GM19467 (cell line): ENCODE data around the gene FGGY.
"Not testable (repeated sequence)": the region's sequence is repeated elsewhere in the genome, so short reads cannot be mapped to it uniquely, and the experiment has no call there.

ENCODE experiments used
- ATAC-seq: cut with Tn5 transposase; IDR thresholded peaks from one replicate; pipeline ENCODE4 v1.9.1; 2021; ENCODE audit warnings: mild to moderate bottlenecking, moderate library complexity; ENCODE audit not compliant: unreplicated experiment

The FGGY gene, protein sequence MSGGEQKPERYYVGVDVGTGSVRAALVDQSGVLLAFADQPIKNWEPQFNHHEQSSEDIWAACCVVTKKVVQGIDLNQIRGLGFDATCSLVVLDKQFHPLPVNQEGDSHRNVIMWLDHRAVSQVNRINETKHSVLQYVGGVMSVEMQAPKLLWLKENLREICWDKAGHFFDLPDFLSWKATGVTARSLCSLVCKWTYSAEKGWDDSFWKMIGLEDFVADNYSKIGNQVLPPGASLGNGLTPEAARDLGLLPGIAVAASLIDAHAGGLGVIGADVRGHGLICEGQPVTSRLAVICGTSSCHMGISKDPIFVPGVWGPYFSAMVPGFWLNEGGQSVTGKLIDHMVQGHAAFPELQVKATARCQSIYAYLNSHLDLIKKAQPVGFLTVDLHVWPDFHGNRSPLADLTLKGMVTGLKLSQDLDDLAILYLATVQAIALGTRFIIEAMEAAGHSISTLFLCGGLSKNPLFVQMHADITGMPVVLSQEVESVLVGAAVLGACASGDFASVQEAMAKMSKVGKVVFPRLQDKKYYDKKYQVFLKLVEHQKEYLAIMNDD

DNA sequence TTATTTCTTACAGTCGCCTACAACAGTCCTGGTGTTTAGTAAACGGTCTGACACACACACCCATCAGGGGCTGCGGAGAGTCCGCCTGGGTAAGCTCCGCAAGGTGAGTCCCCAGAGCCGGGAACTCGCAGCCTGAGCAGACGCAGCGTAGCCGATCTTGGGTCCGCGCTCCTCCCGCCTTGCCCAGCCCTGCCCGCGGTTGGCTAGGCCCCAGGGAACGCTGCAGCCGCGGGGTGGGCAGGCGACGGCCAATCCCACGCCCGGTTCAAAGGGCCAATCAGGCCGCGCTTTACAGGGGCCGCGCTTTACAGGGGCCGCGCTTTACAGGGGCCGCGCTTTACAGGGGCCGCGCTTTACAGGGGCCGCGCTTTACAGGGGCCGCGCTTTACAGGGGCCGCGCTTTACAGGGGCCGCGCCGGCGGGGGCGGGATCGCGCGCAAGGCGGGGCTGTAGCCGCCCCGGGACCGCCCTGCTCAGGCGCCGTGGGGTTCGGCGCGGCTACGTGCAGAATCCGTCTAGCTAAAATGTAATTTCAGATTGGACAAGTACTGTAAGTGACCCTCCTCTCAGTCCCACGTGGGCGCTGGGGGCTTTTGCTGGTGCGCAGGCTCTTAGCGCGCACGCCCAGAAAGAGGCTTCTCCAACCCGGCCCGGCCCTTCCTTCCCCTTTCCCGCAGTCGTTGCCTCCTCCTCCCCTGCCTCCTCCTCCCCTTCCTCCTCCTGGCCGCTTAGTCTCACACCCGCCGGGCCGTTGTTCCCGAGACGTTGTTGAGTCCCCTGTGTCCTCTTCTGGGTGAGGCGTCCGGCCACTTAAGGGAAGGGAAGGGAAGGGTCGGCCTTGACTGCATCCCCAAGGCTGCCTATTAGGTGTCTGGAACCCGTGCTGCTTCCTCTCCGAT, at the start of gene FGGY:
Gene FGGY (plus strand): TSS at position 737 of the 899 bp plus-strand sequence. CDS start 24,456 bp downstream, outside the sequence.
- ATAC-seq: peak; percentile 93

DNA sequence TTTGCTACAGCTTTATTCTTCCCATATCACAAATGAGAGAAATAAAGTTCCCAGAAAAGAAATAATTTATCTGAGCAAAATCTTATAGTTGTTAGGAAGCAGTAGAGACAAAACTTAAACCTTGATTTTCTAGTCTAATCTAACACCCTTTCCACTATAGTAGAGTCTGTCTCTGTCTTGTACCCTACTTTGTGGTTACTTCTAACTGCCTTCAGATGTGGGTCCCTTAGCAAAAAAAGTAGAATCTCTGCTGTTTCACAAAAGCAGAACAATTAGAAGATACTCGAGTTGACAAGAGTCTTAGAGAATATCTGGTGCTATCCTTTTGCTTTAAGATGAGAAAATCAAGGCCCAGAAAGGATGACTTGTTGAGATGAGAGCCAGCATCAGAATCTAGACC, 48.1 kb upstream of the FGGY start:
- no peak for ATAC-seq

DNA sequence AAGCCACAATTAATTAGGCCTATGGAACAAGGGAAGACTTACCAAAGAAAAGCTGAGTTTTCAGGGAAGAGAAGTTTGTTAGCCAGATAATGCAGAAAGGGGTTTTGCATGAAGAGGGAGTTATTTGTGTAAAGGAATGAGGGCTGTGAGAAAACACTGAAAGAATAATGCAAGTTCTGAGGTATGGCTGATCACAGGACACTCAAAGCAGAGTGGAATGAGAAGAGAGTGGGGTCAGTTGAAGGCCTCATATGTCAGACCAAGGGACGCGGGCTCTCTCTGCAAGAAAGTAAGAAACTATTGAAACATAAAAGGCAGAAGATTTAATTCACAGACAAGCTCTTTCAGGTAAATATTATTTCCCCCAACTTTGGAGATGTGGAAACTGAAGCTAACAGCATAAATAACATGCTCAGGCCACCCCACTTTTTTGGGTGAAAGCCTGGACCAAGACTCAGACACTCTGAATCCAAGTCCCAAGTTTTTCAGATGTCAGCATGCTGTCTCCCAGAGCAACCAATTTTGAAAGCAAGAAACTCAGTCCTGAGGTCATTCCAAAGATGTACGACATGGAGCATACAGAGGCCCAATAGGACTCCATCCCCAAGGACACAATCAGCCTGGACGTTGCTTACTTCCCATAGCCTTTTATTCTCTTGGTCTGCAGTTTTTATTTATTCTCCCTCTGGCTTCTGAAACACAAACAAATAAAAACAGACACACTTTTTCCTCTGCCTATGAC, 47.3 kb upstream of the FGGY start:
- no peak for ATAC-seq

- ATAC-seq: not testable (repeated sequence)
These were observed 45.8 kb upstream of the FGGY start for GRCh38 chr1:59251061-59251460.

- not testable (repeated sequence) for ATAC-seq
These were observed 40.5 kb upstream of the FGGY start for GRCh38 chr1:59256429-59256828.

DNA sequence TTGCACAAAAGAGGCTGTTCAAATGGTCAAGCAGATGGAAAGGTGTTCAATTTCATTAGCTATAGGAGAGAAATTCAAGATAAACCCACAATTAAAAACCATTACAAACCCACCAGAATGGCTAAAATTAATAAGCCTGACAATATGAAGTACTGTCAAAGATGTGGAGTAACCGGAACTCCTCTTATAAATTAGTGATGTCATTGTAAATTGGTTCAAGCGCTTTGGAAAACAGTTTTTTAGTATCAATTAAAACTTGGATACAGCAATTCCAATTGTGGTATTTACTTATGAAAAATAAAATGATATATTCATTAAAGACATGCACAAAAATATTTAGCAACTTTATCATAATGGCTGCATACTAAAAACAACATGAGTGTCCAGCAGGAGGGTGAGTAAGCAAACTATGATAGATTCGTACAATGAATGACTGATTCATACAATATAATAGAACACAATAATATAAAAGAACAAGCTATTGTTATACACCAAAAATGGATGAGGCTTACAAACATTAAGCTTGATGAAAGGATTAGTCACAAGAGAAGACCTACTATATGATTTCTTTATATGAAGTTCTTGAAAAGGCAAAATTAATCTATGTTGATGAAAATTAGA, 38.4 kb upstream of the FGGY start:
- ATAC-seq: no peak

DNA sequence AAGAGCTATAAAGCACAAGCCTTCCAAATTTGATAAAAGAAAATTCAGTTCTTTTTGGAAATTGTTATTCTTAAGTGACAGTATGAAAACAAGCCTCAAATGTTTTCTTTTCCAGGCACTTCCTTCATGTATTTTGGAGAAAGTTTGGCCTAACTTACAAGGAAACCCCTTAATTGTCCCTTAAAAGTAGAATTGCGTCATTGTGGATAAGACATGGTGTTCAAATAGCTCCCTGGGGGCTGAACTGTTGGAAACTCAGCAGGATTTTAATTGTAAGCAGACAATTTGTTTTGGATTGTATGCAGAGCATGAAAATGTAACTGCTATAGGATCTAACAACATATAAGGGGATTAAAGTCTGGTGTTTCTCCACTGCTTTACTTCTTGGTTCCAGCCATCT, 35.4 kb upstream of the FGGY start:
- ATAC-seq: no peak

- ATAC-seq: no peak
These were observed 34.3 kb upstream of the FGGY start for GRCh38 chr1:59262631-59263030.

DNA sequence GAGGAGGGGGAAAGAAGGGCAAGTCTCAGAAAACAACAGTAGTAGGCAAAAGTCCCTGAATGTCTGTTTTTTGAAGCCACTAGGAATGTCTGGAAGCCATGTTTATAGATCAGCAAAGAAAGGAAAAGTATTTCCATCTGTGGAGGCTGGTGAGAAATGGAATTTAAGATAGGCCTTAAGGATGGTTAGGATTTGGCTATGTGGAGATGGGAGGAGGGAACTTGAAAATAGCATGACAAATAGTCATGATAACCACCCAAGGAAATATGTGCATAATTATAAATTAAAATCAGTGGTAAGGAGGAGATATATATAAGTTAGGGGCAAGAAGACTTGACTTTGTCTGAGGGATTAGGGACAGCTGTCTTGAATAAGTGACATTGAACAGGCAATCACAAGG, 33.8 kb upstream of the FGGY start:
- no peak for ATAC-seq

DNA sequence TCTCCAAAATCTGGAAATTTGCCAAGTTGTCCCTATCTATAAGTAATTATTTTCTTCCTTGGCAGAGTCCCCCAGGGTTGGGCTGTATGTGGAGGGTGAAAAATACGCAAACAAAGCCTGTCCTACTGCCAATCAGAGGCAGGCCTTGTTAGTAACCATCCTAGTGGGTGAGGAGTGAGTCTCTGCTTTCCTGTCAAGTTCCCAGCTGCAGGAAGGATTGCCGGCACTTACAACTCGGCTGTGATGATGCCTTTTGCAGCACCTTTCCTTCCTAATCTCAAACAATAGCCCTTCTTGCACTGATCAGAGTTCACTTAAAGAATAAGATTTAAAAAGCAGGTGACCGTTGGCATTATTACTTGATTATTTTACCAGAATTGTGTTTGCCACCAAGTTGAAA, 31.3 kb upstream of the FGGY start:
- ATAC-seq: no peak

DNA sequence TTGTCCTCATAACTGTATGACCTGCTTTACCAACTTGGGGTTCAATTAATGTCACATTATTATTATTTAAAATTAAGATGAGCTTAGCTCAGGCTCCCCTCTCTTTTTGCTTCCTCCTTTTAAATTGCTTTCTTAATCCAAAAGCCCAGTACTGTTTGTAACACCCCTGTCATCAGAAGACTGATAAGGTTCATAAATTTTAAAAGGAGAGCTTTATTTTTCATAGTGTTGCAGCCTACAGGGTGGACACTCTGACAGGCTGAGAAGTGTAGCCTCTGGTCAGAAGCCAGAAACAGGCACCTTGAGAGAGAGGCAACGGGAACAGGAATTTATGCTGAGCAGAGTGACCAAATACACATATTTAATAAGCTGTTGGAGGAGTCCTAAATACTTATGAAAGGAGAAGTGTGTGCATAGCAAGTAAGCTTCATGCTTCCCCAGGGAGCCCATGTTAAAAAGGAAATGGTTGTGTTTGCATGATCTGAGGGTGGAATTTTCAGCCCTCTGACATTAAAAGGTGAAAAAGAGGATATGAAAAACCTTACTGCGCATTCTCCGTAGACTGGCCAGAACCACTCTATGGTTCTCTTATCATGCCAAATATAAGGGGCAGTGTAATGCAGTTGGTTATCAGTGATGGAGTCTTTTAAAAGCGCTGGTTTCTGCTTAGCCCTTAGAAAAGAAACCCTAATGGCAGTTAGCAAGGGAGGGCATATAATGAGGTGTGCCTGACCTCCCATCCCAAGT, 30.5 kb upstream of the FGGY start:
- ATAC-seq: peak; percentile 75

DNA sequence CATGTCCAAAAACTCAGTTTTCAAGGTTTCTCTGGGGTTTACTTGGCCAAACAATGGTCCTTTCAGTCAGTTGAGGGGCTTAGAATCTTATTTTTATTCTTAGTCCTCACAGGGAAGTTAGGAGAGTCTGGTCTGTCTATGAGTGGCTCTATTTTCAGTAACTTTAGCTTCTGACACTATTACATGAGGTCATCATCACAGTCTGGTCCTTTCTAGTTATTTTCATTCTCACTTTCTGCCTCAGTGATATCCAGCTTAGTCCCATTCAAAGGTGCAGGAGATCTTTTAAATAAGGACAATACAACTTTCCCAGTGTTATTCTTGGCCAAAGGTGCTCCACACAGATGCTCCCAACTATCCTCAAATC, 30.0 kb upstream of the FGGY start:
- peak; percentile 34 for ATAC-seq

DNA sequence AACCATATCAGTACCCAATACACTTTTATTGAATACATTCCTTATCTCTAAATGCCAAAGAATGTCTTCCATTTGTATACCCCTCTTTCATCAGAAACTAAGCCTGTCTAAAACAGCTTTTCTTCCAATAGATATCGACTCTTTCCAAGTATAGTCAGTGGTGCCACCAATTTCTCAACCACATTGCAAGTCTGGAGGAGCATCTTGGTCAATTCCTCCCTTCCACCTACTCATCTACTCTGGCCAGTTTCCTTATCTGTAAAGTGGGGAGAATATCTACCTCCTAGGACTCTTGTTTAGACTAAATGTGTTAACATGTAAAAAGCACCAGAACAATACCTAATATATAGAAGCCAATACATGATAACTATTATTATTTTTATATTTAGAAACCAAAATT, 28.5 kb upstream of the FGGY start:
- ATAC-seq: no peak

DNA sequence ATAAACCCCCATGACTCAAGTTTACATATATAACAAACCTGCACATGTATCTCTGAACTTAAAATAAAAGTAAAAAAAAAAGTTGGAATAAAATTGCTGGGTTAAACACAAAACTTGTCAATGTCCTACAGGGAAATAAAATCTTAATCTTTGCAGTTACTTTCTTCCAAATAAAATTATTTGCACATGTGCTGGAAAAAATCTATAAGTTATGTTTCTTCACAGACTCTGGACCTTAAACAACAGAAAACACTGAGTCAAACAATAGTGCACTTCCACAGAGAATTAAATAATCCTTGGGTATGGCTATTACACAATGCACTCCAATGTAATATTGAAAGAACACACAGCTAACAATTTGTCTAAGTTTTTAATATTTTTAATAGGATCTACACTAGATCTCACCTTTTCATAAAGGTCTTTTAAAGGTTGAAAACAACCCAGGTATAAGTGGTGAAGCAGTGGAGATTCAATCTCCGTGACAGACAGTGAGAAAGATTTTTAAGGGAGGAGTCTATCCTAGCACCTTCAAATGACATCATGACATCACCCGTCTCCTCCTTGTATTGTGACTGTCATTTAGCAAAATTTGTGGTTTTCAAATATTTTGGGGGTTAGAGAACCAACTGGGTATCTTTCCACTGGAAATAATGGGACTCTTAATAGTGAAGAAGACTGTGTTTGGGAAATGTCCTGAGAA, 25.2 kb upstream of the FGGY start:
- ATAC-seq: peak; percentile 24

DNA sequence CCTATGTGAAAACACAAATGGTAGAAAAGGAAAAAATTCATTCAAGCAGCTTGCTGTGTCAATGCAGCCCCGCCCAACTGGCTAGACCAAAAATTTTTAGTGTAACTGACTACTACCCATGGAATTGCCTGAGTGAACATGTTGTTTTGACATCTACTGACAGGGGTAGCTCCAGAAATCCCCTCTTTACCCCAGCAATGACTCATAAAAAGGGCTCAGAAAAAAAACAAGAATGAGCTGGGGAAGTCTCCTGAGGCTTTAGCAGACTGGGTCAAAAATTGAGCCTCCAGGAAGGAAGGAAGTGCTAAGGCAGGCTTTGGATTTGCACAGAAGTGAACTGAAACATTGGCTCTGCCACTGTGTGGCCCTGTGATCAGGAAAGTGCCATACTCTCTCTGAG, 24.4 kb upstream of the FGGY start:
- peak; percentile 46 for ATAC-seq

GRCh38 chr1:59276439-59276851, 20.4 kb upstream of the FGGY start:
- ATAC-seq: no peak

- ATAC-seq: no peak
These were observed 18.0 kb upstream of the FGGY start for GRCh38 chr1:59278780-59279354.

DNA sequence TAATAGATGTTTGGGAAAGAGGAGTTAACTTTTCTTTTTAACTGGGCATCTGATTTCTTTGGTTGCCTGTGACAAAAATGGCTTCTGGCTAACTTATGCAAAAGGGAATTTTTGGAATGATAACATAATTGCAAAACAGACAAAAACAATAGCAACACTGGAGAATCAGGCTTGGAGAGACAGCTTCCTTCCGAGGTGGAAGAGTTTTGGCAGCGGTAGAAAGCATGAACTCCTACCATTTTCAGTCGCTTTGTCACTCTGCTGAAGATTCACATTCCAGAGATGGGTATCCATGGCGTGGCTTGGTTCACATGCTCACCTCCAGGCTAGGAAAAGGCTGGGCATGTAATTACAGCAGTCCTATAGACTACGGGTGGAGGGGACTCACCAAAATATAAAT, 17.2 kb upstream of the FGGY start:
- ATAC-seq: no peak

- ATAC-seq: no peak
These were observed 13.9 kb upstream of the FGGY start for GRCh38 chr1:59282951-59283350.
